ENCODE measurements around the gene SH2D4B.

DNA sequence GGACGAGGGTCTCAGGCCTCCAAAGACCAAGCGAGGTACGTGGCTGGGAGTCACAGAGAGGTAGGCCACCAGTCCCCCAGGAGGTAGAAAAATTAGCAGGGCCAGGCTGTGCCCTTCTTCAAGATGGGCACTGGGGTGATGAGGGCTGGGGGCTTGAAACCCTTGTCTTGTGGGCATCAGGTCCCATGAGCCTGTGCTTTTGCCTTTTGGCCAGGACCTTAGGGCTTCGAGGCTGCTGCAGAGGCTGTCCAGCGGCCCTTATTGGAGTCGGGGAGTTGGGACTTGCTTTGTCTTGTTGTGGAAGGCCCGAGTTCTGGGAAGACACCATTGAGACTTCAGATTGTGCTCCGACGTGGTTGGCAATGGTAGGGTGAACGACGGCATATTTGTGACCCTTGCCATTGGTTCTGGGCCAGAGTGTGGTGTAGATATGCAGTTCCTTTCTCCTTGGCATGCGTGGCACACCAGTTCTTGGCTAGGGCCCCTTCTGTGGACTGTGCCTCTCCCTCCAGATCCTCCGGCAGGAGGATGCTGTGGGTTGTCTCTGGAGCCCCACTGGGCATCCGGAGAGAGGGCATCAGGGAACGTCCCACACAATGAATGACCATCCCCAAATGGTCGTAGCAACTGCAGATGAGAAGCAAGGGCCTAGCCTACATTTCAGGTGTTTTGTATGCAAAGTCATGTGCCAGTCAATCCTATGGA is 931 bp downstream of the SH2D4B start:
- TF ChIP-seq, protein P1, sequence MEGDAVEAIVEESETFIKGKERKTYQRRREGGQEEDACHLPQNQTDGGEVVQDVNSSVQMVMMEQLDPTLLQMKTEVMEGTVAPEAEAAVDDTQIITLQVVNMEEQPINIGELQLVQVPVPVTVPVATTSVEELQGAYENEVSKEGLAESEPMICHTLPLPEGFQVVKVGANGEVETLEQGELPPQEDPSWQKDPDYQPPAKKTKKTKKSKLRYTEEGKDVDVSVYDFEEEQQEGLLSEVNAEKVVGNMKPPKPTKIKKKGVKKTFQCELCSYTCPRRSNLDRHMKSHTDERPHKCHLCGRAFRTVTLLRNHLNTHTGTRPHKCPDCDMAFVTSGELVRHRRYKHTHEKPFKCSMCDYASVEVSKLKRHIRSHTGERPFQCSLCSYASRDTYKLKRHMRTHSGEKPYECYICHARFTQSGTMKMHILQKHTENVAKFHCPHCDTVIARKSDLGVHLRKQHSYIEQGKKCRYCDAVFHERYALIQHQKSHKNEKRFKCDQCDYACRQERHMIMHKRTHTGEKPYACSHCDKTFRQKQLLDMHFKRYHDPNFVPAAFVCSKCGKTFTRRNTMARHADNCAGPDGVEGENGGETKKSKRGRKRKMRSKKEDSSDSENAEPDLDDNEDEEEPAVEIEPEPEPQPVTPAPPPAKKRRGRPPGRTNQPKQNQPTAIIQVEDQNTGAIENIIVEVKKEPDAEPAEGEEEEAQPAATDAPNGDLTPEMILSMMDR (IDR thresholded peaks at IDR 0.05 in 2 of 3, conservative IDR thresholded peaks at IDR 0.05 in 1 of 3; ENCODE audit: control insufficient read depth in 2 of 3, extremely low read depth in 1 of 3, insufficient read depth in 1 of 3, low read depth in 3 of 3, low read length in 3 of 3): no peak
- no peak for TF ChIP-seq MTA3 (IDR thresholded peaks at IDR 0.05; ENCODE audit: borderline replicate concordance, low read length)
- TF ChIP-seq TAF1 (IDR thresholded peaks at IDR 0.05; ENCODE audit: borderline replicate concordance, low read depth, low read length): no peak
- no peak for TF ChIP-seq TARDBP (IDR thresholded peaks at IDR 0.05; ENCODE audit: borderline replicate concordance)
- TF ChIP-seq YY1 (IDR thresholded peaks at IDR 0.05; ENCODE audit: low read depth, low read length): no peak
- TF ChIP-seq SMC3 (IDR thresholded peaks at IDR 0.05; ENCODE audit: borderline replicate concordance, low read length): no peak
